Kidney (tissue), 14 donors: ENCODE measurements around the gene FIP1L1. TPM values are rescaled to one million over a fixed set of nuclear protein-coding genes. Genes with fewer than 3 reads are reported as not detected.

Experiments used
- DNase-seq, 5 donors: peaks; one replicate each; pipeline ENCODE4 v3.0.0-alpha.2; 2013 to 2020
- FAIRE-seq: peaks from 2 replicates; lab custom pipeline; 2012; peaks lifted over from hg19 to GRCh38; lab: Jason Lieb, UNC
- H3K27ac ChIP-seq, 2 donors: one replicate each; pipeline ENCODE4 v1.7.0; 2013; ENCODE audit warnings: low read depth in 2 of 2, low read length in 2 of 2, inconsistent platforms in 1 of 2
- H3K27me3 ChIP-seq: one replicate; pipeline ENCODE4 v1.7.1; 2013; ENCODE audit warnings: low read length, inconsistent platforms; ENCODE audit not compliant: control insufficient read depth, insufficient read depth
- H3K36me3 ChIP-seq, 3 donors: one replicate each; pipeline versions ENCODE4 v1.7.0 to v1.7.1; 2013; ENCODE audit warnings: low read length in 3 of 3, control low read depth in 1 of 3, inconsistent platforms in 1 of 3; ENCODE audit not compliant: insufficient read depth in 3 of 3, control insufficient read depth in 2 of 3
- H3K4me1 ChIP-seq, 3 donors: one replicate each; pipeline versions ENCODE4 v1.7.0 to v1.7.1; 2013; ENCODE audit warnings: low read length in 3 of 3, inconsistent platforms in 1 of 3, low read depth in 1 of 3; ENCODE audit not compliant: control insufficient read depth in 2 of 3, insufficient read depth in 2 of 3
- H3K4me3 ChIP-seq, 3 donors: one replicate each; pipeline versions ENCODE4 v1.7.0 to v1.8.1; 2013; ENCODE audit warnings: low read length in 3 of 3, control low read depth in 1 of 3, inconsistent platforms in 1 of 3
- H3K9ac ChIP-seq, 3 donors: one replicate each; pipeline versions ENCODE4 v1.7.0 to v1.7.1; 2013; ENCODE audit warnings: low read length in 3 of 3, control low read depth in 1 of 3, inconsistent platforms in 1 of 3
- H3K9me3 ChIP-seq, 3 donors: one replicate each; pipeline versions ENCODE4 v1.7.0 to v1.7.1; 2013; ENCODE audit warnings: low read length in 3 of 3, control low read depth in 1 of 3, inconsistent platforms in 1 of 3; ENCODE audit not compliant: control insufficient read depth in 2 of 3, insufficient read depth in 1 of 3
- intact Hi-C: fragments of 100-400 bp; cut with DNase I; formaldehyde crosslinking; loops from one replicate; pipeline ENCODE4 v1.11.1; 2022
- polyA plus RNA-seq: library from polyadenylated mRNA; stranded (reverse); fragments of 350-450 nt; fragmentation: Illumina TruSeq; extraction: RNeasy Lipid Tissue Mini Kit (QIAGEN cat#74804); gene quantifications from one replicate; pipeline ENCODE4 v1.2.3, GENCODE V29; 2014; ENCODE audit warnings: low read depth, low replicate concordance; ENCODE audit not compliant: insufficient read depth
- total RNA-seq: library from RNA; stranded (reverse); fragmentation: NEBNext Ultra II Directional; extraction: Animal tissue kit (Norgen Biotek cat#: 25700); gene quantifications from one replicate; pipeline ENCODE4 v1.2.1, GENCODE V29; 2021
- TF ChIP-seq, protein P1 (sequence below): IDR thresholded peaks from 3 replicates; pipeline ENCODE4 v1.5.1; 2012; ENCODE audit warnings: mild to moderate bottlenecking, moderate library complexity, borderline replicate concordance; ENCODE audit not compliant: insufficient read depth; ENCODE audit errors: extremely low read depth
- donor health status: control.
- donor health status: control.
- donor health status: control.
- donor health status: control.
- donor health status: control.
- donor health status: DM: yes; HTN: yes; CAD: no.
- donor health status: Normal renal cell carcinoma (clear cell type).

The FIP1L1 gene
- total and polyA plus RNA-seq, 2 donors from 2014 or later = 25.5 to 48.0 TPM

DNA sequence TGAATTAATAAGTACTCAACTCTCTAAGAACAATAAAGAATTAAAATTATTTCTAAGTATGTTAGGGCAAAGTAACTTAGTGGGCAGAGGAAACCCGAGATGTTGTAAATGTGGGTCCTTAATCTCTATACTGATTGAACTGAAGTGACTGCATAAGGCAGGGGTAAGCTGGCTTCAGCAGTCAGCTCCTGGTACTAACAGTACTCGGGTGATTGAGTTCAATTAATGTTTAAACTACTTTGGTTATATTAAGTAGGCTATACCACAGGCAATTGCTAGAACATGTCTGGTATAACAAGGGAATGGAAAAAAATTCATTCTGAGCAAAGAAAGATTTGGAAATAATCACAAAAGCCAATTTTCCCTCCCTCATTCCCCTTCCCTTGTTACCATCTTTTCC, 123.1 kb downstream of the FIP1L1 start:
- DNase-seq = peak in 2 of 5 donors; percentile 46 to 51
- H3K9me3 ChIP-seq = no peaks in the 10 kb centered on the region
- H3K27ac ChIP-seq = peak overlapping the region in 1 of 2 donors; percentile 35
- peaks cover 0 to 2% (median 0%) of the 10 kb centered on the region in 3 donors for H3K36me3 ChIP-seq
- no peak overlapping the region for H3K4me3 ChIP-seq
- H3K9ac ChIP-seq = no peak overlapping the region
- peaks cover 0 to 6% (median 4%) of the 10 kb centered on the region in 3 donors for H3K4me1 ChIP-seq
- intact Hi-C loops = no loop called here
- no peaks in the 10 kb centered on the region for H3K27me3 ChIP-seq
- FAIRE-seq = peak; percentile 41
- TF ChIP-seq, protein P1, sequence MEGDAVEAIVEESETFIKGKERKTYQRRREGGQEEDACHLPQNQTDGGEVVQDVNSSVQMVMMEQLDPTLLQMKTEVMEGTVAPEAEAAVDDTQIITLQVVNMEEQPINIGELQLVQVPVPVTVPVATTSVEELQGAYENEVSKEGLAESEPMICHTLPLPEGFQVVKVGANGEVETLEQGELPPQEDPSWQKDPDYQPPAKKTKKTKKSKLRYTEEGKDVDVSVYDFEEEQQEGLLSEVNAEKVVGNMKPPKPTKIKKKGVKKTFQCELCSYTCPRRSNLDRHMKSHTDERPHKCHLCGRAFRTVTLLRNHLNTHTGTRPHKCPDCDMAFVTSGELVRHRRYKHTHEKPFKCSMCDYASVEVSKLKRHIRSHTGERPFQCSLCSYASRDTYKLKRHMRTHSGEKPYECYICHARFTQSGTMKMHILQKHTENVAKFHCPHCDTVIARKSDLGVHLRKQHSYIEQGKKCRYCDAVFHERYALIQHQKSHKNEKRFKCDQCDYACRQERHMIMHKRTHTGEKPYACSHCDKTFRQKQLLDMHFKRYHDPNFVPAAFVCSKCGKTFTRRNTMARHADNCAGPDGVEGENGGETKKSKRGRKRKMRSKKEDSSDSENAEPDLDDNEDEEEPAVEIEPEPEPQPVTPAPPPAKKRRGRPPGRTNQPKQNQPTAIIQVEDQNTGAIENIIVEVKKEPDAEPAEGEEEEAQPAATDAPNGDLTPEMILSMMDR = no peak

DNA sequence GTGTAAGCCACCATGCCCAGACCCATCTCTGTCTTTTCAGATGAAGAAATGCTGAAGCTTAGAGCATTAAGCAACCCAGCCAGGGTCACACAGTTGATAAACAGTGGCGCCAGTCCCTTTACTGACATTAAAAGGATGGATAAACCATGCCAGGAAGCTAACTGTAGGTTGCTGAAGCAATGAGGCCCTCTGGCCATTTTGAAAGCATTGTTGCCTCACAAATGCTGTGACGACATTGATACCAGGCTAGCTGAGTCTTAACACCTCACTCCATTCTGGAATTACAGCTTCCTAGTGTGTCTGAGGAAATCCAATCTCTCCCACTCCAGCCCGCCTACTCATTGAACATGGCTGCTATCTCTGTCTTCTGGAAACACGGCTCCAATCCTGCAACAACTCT, 124.1 kb downstream of the FIP1L1 start:
- no peaks in the 10 kb centered on the region for H3K27me3 ChIP-seq
- peaks cover 0 to 6% (median 4%) of the 10 kb centered on the region in 3 donors for H3K4me1 ChIP-seq
- intact Hi-C loops = no loop called here
- DNase-seq (no peak), FAIRE-seq (no peak)
- H3K27ac ChIP-seq = no peak overlapping the region
- no peak overlapping the region for H3K9ac ChIP-seq
- no peaks in the 10 kb centered on the region for H3K9me3 ChIP-seq
- no peak overlapping the region for H3K4me3 ChIP-seq
- H3K36me3 ChIP-seq = peaks cover 0 to 12% (median 0%) of the 10 kb centered on the region in 3 donors
- TF ChIP-seq, protein P1 = no peak

DNA sequence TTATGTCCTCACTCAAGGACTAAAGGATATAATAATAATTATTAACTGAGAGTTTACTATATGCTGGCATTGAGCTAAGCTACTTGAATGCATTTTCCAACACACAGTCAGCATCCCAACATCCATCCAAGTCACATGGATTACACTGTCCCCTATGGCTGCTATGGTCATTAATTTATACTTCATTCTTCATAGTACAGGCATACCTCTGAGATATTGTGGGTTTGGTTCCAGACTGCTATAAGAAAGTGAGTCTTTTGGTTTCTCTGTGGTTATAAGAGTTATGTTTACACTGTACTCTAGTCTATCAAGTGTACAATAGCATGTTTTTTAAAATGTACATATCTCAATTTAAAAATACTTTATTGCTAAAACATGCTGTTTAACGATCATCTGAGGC, 124.7 kb downstream of the FIP1L1 start:
- TF ChIP-seq, protein P1 = no peak
- FAIRE-seq = no peak
- Histone ChIP-seq H3K9ac (no peak overlapping the region), H3K4me3 (no peak overlapping the region), H3K9me3 (no peaks in the 10 kb centered on the region), H3K27ac (no peak overlapping the region), H3K4me1 (peaks cover 0 to 6% (median 4%) of the 10 kb centered on the region in 3 donors), H3K36me3 (peaks cover 0 to 12% (median 0%) of the 10 kb centered on the region in 3 donors), H3K27me3 (no peaks in the 10 kb centered on the region)
- no peak for DNase-seq
- intact Hi-C loops = no loop called here

DNA sequence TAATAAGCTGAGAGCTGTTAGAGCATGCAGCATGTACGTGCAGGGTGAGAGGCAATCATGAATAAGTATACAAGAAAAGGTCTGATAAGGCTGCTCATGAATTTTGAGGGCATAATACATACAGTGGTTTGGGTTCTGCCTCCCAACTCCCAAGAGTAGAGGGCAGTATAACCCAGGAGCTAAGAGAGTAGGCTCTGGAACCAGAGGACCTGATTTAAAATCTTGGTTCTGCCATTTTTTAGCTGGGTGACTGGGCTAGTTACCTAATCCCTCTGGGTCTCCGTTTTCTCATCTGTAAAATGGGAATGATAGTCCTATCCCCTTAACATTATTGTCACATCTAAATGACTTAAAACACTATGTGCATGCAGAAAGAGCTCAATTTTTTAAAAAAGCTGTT, 128.5 kb downstream of the FIP1L1 start:
- no peak overlapping the region for H3K9ac ChIP-seq
- H3K36me3 ChIP-seq = peaks cover 0 to 12% (median 0%) of the 10 kb centered on the region in 3 donors
- H3K9me3 ChIP-seq = no peaks in the 10 kb centered on the region
- H3K4me3 ChIP-seq = no peak overlapping the region
- TF ChIP-seq, protein P1 = no peak
- no peak overlapping the region for H3K27ac ChIP-seq
- no peaks in the 10 kb centered on the region for H3K27me3 ChIP-seq
- no peak for FAIRE-seq
- intact Hi-C loops = no loop called here
- peaks cover 0 to under 1% (median 0%) of the 10 kb centered on the region in 3 donors for H3K4me1 ChIP-seq
- DNase-seq = no peak
